K562 (cell line): Measurements from ENCODE around the gene ZFPM1. TPM values are rescaled to one million over a fixed set of nuclear protein-coding genes. Genes with fewer than 3 reads are reported as not detected.

ENCODE experiments used
- CUX1 ChIP-seq: fragments of 200-800 bp; sonication (Bioruptor generic); IDR thresholded peaks from 2 replicates; pipeline ENCODE4 v1.6.1; 2016; ENCODE audit warnings: missing genetic modification characterization, missing compliant biosample characterization
- MCM2 ChIP-seq: fragments of 450-650 bp; IDR thresholded peaks from 2 replicates; pipeline ENCODE4 v1.6.1; 2017; ENCODE audit warnings: low read depth, mild to moderate bottlenecking
- SP2 ChIP-seq: IDR thresholded peaks from 2 replicates; pipeline ENCODE4 v1.6.1; 2011; ENCODE audit warnings: mild to moderate bottlenecking, low read depth, low read length, moderate library complexity; ENCODE audit not compliant: poor library complexity, severe bottlenecking; ENCODE audit errors: extremely low read depth
- ZNF408 ChIP-seq: fragments of 250-450 bp; sonication (Bioruptor Pico); IDR thresholded peaks from 2 replicates; pipeline ENCODE4 v1.4.0; 2020; ENCODE audit warnings: low read depth, mild to moderate bottlenecking, moderate library complexity
- polyA plus RNA-seq, 8 experiments: library from polyadenylated mRNA; depleted of rRNA in 4 of 8; stranded (reverse) in 5 of 8; unstranded in 3 of 8; fragments of >200 nt; fragmentation: Nextera tagmentation in 2 of 8; fragmentation: Illumina TruSeq in 1 of 8; extraction: Ambion mirVana in 2 of 8; extraction: Trizol in 1 of 8; gene quantifications; 2 replicates each; pipeline versions ENCODE4 v1.2.1 to v1.2.3, GENCODE V29; 2011 to 2014; ENCODE audit warnings: inconsistent platforms in 1 of 8, missing spikeins in 1 of 8
- total RNA-seq, 7 experiments: library from RNA; depleted of rRNA in 6 of 7; stranded (reverse); fragments of >200 nt in 6 of 7; fragmentation: Illumina TruSeq in 2 of 7; extraction: Trizol in 2 of 7; gene quantifications; 2 replicates each; pipeline versions ENCODE4 v1.2.1 to v1.2.3, GENCODE V29; 2011 to 2021; ENCODE audit warnings: low replicate concordance in 1 of 7
- TF ChIP-seq, protein P1 (sequence below), 2 experiments: fragments of 450-650 bp; conservative IDR thresholded peaks; 2 replicates each; pipeline ENCODE4 v1.6.1; 2017; ENCODE audit warnings: mild to moderate bottlenecking in 2 of 2, moderate library complexity in 2 of 2
- TF ChIP-seq, protein P2 (sequence below): fragments of 200-800 bp; sonication (Bioruptor generic); IDR thresholded peaks from 2 replicates; pipeline ENCODE4 v1.6.1; 2017; ENCODE audit warnings: missing genetic modification characterization, missing compliant biosample characterization
- TF ChIP-seq, protein P3 (sequence below): IDR thresholded peaks from 2 replicates; pipeline ENCODE4 v1.6.1; 2011; ENCODE audit not compliant: insufficient read length; ENCODE audit errors: extremely low read depth
- TF ChIP-seq, protein P4 (sequence below), 2 experiments: fragments of 450-650 bp; formaldehyde crosslinking in 1 of 2; IDR thresholded peaks; 2 replicates each; pipeline versions ENCODE4 v1.4.0 to v1.6.1; 2014 to 2020; ENCODE audit warnings: mild to moderate bottlenecking in 2 of 2, borderline replicate concordance in 1 of 2, low read depth in 1 of 2

Gene ZFPM1
- total and polyA plus RNA-seq, 9 of the 15 experiments (the other 6 are each of a cell fraction or from before 2014, with no cell fraction given): 0.03 to 35.9 (median 1.4) TPM

GRCh38 chr16:88437367-88437964 is 15.6 kb upstream of the ZFPM1 start (continued):
- TF ChIP-seq ZNF408 (CRISPR knock-in tag): no peak
- TF ChIP-seq, protein P1, sequence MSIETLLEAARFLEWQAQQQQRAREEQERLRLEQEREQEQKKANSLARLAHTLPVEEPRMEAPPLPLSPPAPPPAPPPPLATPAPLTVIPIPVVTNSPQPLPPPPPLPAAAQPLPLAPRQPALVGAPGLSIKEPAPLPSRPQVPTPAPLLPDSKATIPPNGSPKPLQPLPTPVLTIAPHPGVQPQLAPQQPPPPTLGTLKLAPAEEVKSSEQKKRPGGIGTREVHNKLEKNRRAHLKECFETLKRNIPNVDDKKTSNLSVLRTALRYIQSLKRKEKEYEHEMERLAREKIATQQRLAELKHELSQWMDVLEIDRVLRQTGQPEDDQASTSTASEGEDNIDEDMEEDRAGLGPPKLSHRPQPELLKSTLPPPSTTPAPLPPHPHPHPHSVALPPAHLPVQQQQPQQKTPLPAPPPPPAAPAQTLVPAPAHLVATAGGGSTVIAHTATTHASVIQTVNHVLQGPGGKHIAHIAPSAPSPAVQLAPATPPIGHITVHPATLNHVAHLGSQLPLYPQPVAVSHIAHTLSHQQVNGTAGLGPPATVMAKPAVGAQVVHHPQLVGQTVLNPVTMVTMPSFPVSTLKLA (conservative IDR thresholded peaks at IDR 0.05): no peak
- TF ChIP-seq, protein P2, sequence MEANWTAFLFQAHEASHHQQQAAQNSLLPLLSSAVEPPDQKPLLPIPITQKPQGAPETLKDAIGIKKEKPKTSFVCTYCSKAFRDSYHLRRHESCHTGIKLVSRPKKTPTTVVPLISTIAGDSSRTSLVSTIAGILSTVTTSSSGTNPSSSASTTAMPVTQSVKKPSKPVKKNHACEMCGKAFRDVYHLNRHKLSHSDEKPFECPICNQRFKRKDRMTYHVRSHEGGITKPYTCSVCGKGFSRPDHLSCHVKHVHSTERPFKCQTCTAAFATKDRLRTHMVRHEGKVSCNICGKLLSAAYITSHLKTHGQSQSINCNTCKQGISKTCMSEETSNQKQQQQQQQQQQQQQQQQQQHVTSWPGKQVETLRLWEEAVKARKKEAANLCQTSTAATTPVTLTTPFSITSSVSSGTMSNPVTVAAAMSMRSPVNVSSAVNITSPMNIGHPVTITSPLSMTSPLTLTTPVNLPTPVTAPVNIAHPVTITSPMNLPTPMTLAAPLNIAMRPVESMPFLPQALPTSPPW (CRISPR knock-in tag): peak; percentile 56; the same call in 1 of the 2 replicates
- TF ChIP-seq, protein P3, sequence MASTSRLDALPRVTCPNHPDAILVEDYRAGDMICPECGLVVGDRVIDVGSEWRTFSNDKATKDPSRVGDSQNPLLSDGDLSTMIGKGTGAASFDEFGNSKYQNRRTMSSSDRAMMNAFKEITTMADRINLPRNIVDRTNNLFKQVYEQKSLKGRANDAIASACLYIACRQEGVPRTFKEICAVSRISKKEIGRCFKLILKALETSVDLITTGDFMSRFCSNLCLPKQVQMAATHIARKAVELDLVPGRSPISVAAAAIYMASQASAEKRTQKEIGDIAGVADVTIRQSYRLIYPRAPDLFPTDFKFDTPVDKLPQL: no peak
- TF ChIP-seq, protein P4, sequence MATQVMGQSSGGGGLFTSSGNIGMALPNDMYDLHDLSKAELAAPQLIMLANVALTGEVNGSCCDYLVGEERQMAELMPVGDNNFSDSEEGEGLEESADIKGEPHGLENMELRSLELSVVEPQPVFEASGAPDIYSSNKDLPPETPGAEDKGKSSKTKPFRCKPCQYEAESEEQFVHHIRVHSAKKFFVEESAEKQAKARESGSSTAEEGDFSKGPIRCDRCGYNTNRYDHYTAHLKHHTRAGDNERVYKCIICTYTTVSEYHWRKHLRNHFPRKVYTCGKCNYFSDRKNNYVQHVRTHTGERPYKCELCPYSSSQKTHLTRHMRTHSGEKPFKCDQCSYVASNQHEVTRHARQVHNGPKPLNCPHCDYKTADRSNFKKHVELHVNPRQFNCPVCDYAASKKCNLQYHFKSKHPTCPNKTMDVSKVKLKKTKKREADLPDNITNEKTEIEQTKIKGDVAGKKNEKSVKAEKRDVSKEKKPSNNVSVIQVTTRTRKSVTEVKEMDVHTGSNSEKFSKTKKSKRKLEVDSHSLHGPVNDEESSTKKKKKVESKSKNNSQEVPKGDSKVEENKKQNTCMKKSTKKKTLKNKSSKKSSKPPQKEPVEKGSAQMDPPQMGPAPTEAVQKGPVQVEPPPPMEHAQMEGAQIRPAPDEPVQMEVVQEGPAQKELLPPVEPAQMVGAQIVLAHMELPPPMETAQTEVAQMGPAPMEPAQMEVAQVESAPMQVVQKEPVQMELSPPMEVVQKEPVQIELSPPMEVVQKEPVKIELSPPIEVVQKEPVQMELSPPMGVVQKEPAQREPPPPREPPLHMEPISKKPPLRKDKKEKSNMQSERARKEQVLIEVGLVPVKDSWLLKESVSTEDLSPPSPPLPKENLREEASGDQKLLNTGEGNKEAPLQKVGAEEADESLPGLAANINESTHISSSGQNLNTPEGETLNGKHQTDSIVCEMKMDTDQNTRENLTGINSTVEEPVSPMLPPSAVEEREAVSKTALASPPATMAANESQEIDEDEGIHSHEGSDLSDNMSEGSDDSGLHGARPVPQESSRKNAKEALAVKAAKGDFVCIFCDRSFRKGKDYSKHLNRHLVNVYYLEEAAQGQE (IDR thresholded peaks at IDR 0.05; ENCODE audit: borderline replicate concordance): peak; percentile 75
- TF ChIP-seq, protein P4 (CRISPR knock-in tag; IDR thresholded peaks at IDR 0.05; ENCODE audit: low read depth): no peak
- TF ChIP-seq MCM2: no peak
- no peak for TF ChIP-seq CUX1 (CRISPR knock-in tag)
- no peak for TF ChIP-seq SP2
